ENCODE results near the gene MTARC2.

MTARC2 gene

DNA sequence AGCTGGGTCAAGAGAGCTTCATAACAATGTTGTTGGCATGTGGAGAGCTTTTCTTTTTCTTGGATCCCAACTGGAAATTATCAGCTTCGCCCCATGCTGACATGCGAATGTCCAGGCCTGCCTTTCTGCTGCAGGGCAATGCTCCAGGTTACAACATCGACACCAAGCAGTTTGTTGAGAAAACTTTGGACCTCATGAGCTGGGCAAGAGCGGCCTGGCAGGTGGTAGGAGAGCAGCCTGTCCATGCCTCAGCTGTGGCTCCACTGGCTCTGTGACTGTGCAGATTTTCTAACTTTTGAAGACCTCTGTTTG is 80.0 kb downstream of the MTARC2 start:
- no peak for DNase-seq (ENCODE audit: low spot score)

DNA sequence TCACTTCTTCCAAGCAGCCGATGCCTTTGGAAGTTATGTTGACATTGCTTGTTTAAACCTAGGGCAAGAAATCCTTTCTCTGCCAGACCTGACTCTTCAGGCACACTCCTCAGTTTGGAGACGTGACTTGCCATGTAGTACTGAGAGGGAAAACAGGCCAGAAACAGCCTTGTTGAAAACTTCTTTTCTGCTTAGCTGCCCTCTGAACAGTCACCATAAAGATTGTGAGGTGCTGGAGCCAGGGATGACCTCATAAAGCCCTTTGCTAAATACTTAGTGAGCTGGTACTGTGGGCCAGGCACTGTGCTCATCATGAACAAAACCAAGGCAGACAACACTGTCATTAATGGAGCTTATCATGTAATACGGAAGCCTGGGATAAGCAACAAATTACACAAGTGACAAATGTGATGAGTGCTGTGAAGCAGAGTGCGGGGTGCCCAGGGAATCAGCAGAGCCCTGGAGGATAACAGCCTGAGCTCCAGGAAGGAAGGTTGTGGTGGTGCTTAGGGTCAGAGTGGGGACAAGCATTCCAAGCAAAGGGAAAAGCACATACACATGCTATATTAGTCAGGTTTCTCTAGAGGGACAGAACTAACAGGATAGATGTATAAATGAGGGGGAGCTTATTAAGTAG is 80.9 kb downstream of the MTARC2 start:
- DNase-seq (ENCODE audit: low spot score) = no peak

DNA sequence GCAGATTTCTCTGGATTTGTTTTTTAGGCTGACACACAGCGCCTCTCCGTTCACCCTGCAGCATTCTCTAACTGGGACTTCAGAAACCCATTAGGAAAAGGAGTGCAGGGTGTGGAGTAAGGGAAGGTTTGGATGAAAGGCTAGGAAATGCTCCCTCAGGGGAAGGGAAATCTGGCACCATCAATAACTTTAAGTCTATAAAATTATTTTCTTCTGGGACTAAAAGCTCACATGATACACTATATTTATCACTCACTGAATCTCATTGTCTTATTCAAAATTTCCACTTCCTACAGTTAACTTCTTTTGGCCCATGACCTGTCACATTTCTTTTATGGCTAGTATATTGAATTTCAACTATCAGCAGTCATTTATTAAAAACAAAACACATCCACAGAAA is 85.3 kb downstream of the MTARC2 start:
- DNase-seq (ENCODE audit: low spot score) = no peak
